ENCODE data around the gene WWOX. TPM values are rescaled to one million over a fixed set of nuclear protein-coding genes. Genes with fewer than 3 reads are reported as not detected.

WWOX gene
- total and polyA plus RNA-seq, 2 of the 4 experiments (the other 2 are of a cell fraction) = 2.7 to 5.4 TPM

- Histone ChIP-seq H2BK15ac (ENCODE audit: low read depth, low read length) (no peak overlapping the region), H3K27ac (ENCODE audit: insufficient read depth, low read length) (no peak overlapping the region), H4K91ac (ENCODE audit: insufficient read depth, low read depth, low read length) (no peak overlapping the region), H3K23ac (ENCODE audit: low read depth, low read length) (no peak overlapping the region), H2AFZ (replicated peaks; ENCODE audit: low read length, poor library complexity) (no peak overlapping the region), H3K4me1 (ENCODE audit: control insufficient read depth, insufficient read depth, low read length) (no peaks in the 10 kb centered on the region), H2AK5ac (ENCODE audit: low read depth, low read length) (no peak overlapping the region), H3K9me1 (ENCODE audit: insufficient read depth, low read length) (no peaks in the 10 kb centered on the region), H4K5ac (ENCODE audit: low read depth, low read length) (no peak overlapping the region), H3K79me1 (ENCODE audit: low read depth in 1 of 2, low read length in 2 of 2) (no peaks in the 10 kb centered on the region), H3K4ac (ENCODE audit: low read depth, low read length) (no peak overlapping the region), H3K14ac (replicated peaks; ENCODE audit: low read depth, low read length) (no peak overlapping the region), H4K8ac (ENCODE audit: low read depth in 2 of 2, low read length in 2 of 2) (no peak overlapping the region), H2BK20ac (ENCODE audit: low read depth, low read length) (no peak overlapping the region), H3K4me2 (ENCODE audit: low read depth, low read length) (no peak overlapping the region), H2BK120ac (ENCODE audit: low read depth, low read length) (no peak overlapping the region), H3K4me3 (ENCODE audit: insufficient read depth, low read depth, low read length) (no peak overlapping the region), H2BK5ac (ENCODE audit: low read depth, low read length, poor library complexity, severe bottlenecking) (no peak overlapping the region), H3K18ac (ENCODE audit: low read depth, low read length) (no peak overlapping the region), H2AK9ac (replicated peaks; ENCODE audit: low read depth, low read length, poor library complexity) (no peak overlapping the region), H3K56ac (ENCODE audit: extremely low read depth, insufficient read depth, low read length) (no peak overlapping the region), H3K36me3 (ENCODE audit: control insufficient read depth, insufficient read depth, low read length) (no peaks in the 10 kb centered on the region), H4K20me1 (ENCODE audit: insufficient read depth, low read length) (no peaks in the 10 kb centered on the region), H3K9ac (ENCODE audit: low read depth, low read length) (no peak overlapping the region), H3K9me3 (ENCODE audit: control insufficient read depth, insufficient read depth, low read length) (peaks cover 19% of the 10 kb centered on the region), H3K27me3 (ENCODE audit: control insufficient read depth, insufficient read depth, low read length) (no peaks in the 10 kb centered on the region)
- ChIA-PET POLR2A (ENCODE audit: unreplicated experiment) (no interaction called here), CTCF (no interaction called here)
- ATAC-seq (ENCODE audit: low read depth) = no peak
- TF ChIP-seq USF2 (IDR thresholded peaks at IDR 0.05; ENCODE audit: low read depth, low read length) = no peak
- no peak for TF ChIP-seq ELK1 (IDR thresholded peaks at IDR 0.05; ENCODE audit: borderline replicate concordance, low read depth, low read length)
- TF ChIP-seq POLR2A (IDR thresholded peaks at IDR 0.05; ENCODE audit: low read depth, low read length) = no peak
- no peak for TF ChIP-seq NFE2L2 (IDR thresholded peaks at IDR 0.05; ENCODE audit: low read depth, low read length)
- TF ChIP-seq MXI1 (IDR thresholded peaks at IDR 0.05; ENCODE audit: borderline replicate concordance, low read depth, low read length) = no peak
- TF ChIP-seq SMC3 (IDR thresholded peaks at IDR 0.05; ENCODE audit: low read depth, low read length) = no peak
- no peak for TF ChIP-seq FOS (IDR thresholded peaks at IDR 0.05; ENCODE audit: low read depth, low read length)
- no peak for TF ChIP-seq CTCF (conservative IDR thresholded peaks at IDR 0.05; ENCODE audit: low read depth, low read length)
- TF ChIP-seq RFX5 (IDR thresholded peaks at IDR 0.05; ENCODE audit: low read depth, low read length) = no peak
- no peak for TF ChIP-seq CHD1 (IDR thresholded peaks at IDR 0.05; ENCODE audit: low read depth, low read length)
- no peak for TF ChIP-seq BHLHE40 (IDR thresholded peaks at IDR 0.05; ENCODE audit: low read depth, low read length)
- TF ChIP-seq RAD21 (IDR thresholded peaks at IDR 0.05; ENCODE audit: low read length) = no peak
- TF ChIP-seq CEBPB (IDR thresholded peaks at IDR 0.05; ENCODE audit: low read depth, low read length) = no peak
- TF ChIP-seq MAZ (IDR thresholded peaks at IDR 0.05; ENCODE audit: borderline replicate concordance, low read depth, low read length) = no peak
- no peak for TF ChIP-seq RCOR1 (IDR thresholded peaks at IDR 0.05; ENCODE audit: insufficient replicate concordance, low read length)
- TF ChIP-seq MAFK (IDR thresholded peaks at IDR 0.05; ENCODE audit: low read depth, low read length) = no peak
- DNase-seq = no peak
- no TSS peak for BruUV-seq (replicated peaks)
- dilution Hi-C loops (cut with HindIII; ENCODE audit: low sequenced_read_pairs, unreplicated experiment) = no loop called here
- intact Hi-C loops (cut with micrococcal nuclease) = no loop called here
- in situ Hi-C loops (cut with MboI; ENCODE audit: low sequenced_read_pairs) = no loop called here
- WGBS, 2 experiments (ENCODE audit: extremely low coverage in 2 of 2, insufficient read length in 1 of 2) = no CpG with 5 or more reads among the region's 3 CpGs
Measured at GRCh38 chr16:78851266-78851665, 751.8 kb downstream of the WWOX start.
